Muscle layer of duodenum (tissue), 2 donors: Measurements from ENCODE around the gene ADAMTS19.

Source experiments
- H3K27ac ChIP-seq: one replicate; pipeline ENCODE4 v1.7.0; 2013; ENCODE audit warnings: mild to moderate bottlenecking, low read length
- H3K27me3 ChIP-seq: one replicate; pipeline ENCODE4 v1.7.0; 2013; ENCODE audit warnings: low read depth, mild to moderate bottlenecking, control low read depth, low read length
- H3K36me3 ChIP-seq, 2 donors: one replicate each; pipeline ENCODE4 v1.7.0; 2013; ENCODE audit warnings: low read length in 2 of 2, control low read depth in 1 of 2, mild to moderate bottlenecking in 1 of 2; ENCODE audit not compliant: insufficient read depth in 2 of 2, control insufficient read depth in 1 of 2
- H3K4me1 ChIP-seq, 2 donors: one replicate each; pipeline ENCODE4 v1.7.0; 2013; ENCODE audit warnings: low read length in 2 of 2, mild to moderate bottlenecking in 2 of 2, control low read depth in 1 of 2, moderate library complexity in 1 of 2; ENCODE audit not compliant: insufficient read depth in 2 of 2, control insufficient read depth in 1 of 2
- H3K4me3 ChIP-seq, 2 donors: one replicate each; pipeline ENCODE4 v1.7.0; 2013; ENCODE audit warnings: low read length in 2 of 2, low read depth in 1 of 2, mild to moderate bottlenecking in 1 of 2
- H3K9me3 ChIP-seq, 2 donors: one replicate each; pipeline ENCODE4 v1.7.0; 2013; ENCODE audit warnings: low read length in 2 of 2, control low read depth in 1 of 2, mild to moderate bottlenecking in 1 of 2; ENCODE audit not compliant: control insufficient read depth in 1 of 2
- donor health status: healthy.

ADAMTS19 gene

GRCh38 chr5:129445379-129445778 lies 14.7 kb upstream of the ADAMTS19 start:
- Histone ChIP-seq H3K36me3 (no peaks in the 10 kb centered on the region), H3K4me1 (no peaks in the 10 kb centered on the region), H3K4me3 (no peak overlapping the region), H3K27me3 (no peaks in the 10 kb centered on the region), H3K27ac (no peak overlapping the region), H3K9me3 (no peaks in the 10 kb centered on the region)

GRCh38 chr5:129447968-129448367 lies 12.1 kb upstream of the ADAMTS19 start:
- H3K4me3 ChIP-seq = no peak overlapping the region
- H3K36me3 ChIP-seq = no peaks in the 10 kb centered on the region
- H3K4me1 ChIP-seq = no peaks in the 10 kb centered on the region
- no peaks in the 10 kb centered on the region for H3K27me3 ChIP-seq
- no peak overlapping the region for H3K27ac ChIP-seq
- no peaks in the 10 kb centered on the region for H3K9me3 ChIP-seq

- no peaks in the 10 kb centered on the region for H3K9me3 ChIP-seq
- H3K27ac ChIP-seq = no peak overlapping the region
- no peak overlapping the region for H3K4me3 ChIP-seq
- H3K27me3 ChIP-seq = no peaks in the 10 kb centered on the region
- no peaks in the 10 kb centered on the region for H3K36me3 ChIP-seq
- no peaks in the 10 kb centered on the region for H3K4me1 ChIP-seq
Measured at GRCh38 chr5:129448654-129449053, 11.4 kb upstream of the ADAMTS19 start.

- Histone ChIP-seq H3K27me3 (peaks cover 2% of the 10 kb centered on the region), H3K36me3 (no peaks in the 10 kb centered on the region), H3K9me3 (no peaks in the 10 kb centered on the region), H3K27ac (no peak overlapping the region), H3K4me1 (no peaks in the 10 kb centered on the region), H3K4me3 (no peak overlapping the region)
Measured at GRCh38 chr5:129454461-129454860, 5.6 kb upstream of the ADAMTS19 start.

GRCh38 chr5:129459450-129459776 lies 685 bp upstream of the ADAMTS19 start:
- Histone ChIP-seq H3K4me3 (peak overlapping the region in 1 of 2 donors; percentile 67), H3K36me3 (no peaks in the 10 kb centered on the region), H3K27ac (no peak overlapping the region), H3K9me3 (no peaks in the 10 kb centered on the region), H3K27me3 (peaks cover 3% of the 10 kb centered on the region), H3K4me1 (peaks cover 0 to 18% of the 10 kb centered on the region in 2 donors)

- peaks cover 0 to 18% of the 10 kb centered on the region in 2 donors for H3K4me1 ChIP-seq
- no peaks in the 10 kb centered on the region for H3K36me3 ChIP-seq
- no peak overlapping the region for H3K27ac ChIP-seq
- H3K4me3 ChIP-seq = peak overlapping the region; percentile 67 to 70
- no peaks in the 10 kb centered on the region for H3K9me3 ChIP-seq
- peaks cover 3% of the 10 kb centered on the region for H3K27me3 ChIP-seq
Measured at GRCh38 chr5:129460672-129460935, 506 bp downstream of the ADAMTS19 start.

- Histone ChIP-seq H3K27ac (no peak overlapping the region), H3K4me3 (peak overlapping the region; percentile 67 to 70), H3K36me3 (no peaks in the 10 kb centered on the region), H3K4me1 (peaks cover 0 to 18% of the 10 kb centered on the region in 2 donors), H3K27me3 (peaks cover 3% of the 10 kb centered on the region), H3K9me3 (no peaks in the 10 kb centered on the region)
Measured at GRCh38 chr5:129460936-129461710, 1.0 kb downstream of the ADAMTS19 start.

- Histone ChIP-seq H3K27ac (no peak overlapping the region), H3K9me3 (no peaks in the 10 kb centered on the region), H3K4me3 (peak overlapping the region; percentile 21 to 67), H3K27me3 (peaks cover 3% of the 10 kb centered on the region), H3K4me1 (peaks cover 0 to 18% of the 10 kb centered on the region in 2 donors), H3K36me3 (no peaks in the 10 kb centered on the region)
Measured at GRCh38 chr5:129461711-129462332, 1.7 kb downstream of the ADAMTS19 start.

- H3K27me3 ChIP-seq = no peaks in the 10 kb centered on the region
- no peaks in the 10 kb centered on the region for H3K36me3 ChIP-seq
- no peak overlapping the region for H3K27ac ChIP-seq
- H3K4me3 ChIP-seq = no peak overlapping the region
- H3K9me3 ChIP-seq = no peaks in the 10 kb centered on the region
- peaks cover 0 to 6% of the 10 kb centered on the region in 2 donors for H3K4me1 ChIP-seq
Measured at GRCh38 chr5:129465776-129466344, 5.8 kb downstream of the ADAMTS19 start.

GRCh38 chr5:129474544-129474943 lies 14.4 kb downstream of the ADAMTS19 start:
- H3K4me1 ChIP-seq = no peaks in the 10 kb centered on the region
- H3K36me3 ChIP-seq = no peaks in the 10 kb centered on the region
- no peaks in the 10 kb centered on the region for H3K27me3 ChIP-seq
- no peak overlapping the region for H3K4me3 ChIP-seq
- no peak overlapping the region for H3K27ac ChIP-seq
- no peaks in the 10 kb centered on the region for H3K9me3 ChIP-seq

- H3K9me3 ChIP-seq = no peaks in the 10 kb centered on the region
- no peak overlapping the region for H3K4me3 ChIP-seq
- no peaks in the 10 kb centered on the region for H3K27me3 ChIP-seq
- no peak overlapping the region for H3K27ac ChIP-seq
- no peaks in the 10 kb centered on the region for H3K36me3 ChIP-seq
- H3K4me1 ChIP-seq = no peaks in the 10 kb centered on the region
Measured at GRCh38 chr5:129476751-129477150, 16.7 kb downstream of the ADAMTS19 start.
